ENCODE data around the gene HHAT.

Gene HHAT

GRCh38 chr1:210625715-210626114, 297.0 kb downstream of the HHAT start:
- Mint-ChIP-seq H3K4me1 (ENCODE audit: low read depth) (no peaks in the 10 kb centered on the region), H3K9me3 (no peaks in the 10 kb centered on the region), H3K27me3 (no peaks in the 10 kb centered on the region), H3K27ac (no peak overlapping the region), H3K4me3 (no peak overlapping the region), H3K36me3 (ENCODE audit: low read depth) (no peaks in the 10 kb centered on the region)

- H3K9me3 Mint-ChIP-seq: no peaks in the 10 kb centered on the region
- H3K27ac Mint-ChIP-seq: no peak overlapping the region
- H3K36me3 Mint-ChIP-seq (ENCODE audit: low read depth): no peaks in the 10 kb centered on the region
- no peaks in the 10 kb centered on the region for H3K4me1 Mint-ChIP-seq (ENCODE audit: low read depth)
- no peaks in the 10 kb centered on the region for H3K27me3 Mint-ChIP-seq
- no peak overlapping the region for H3K4me3 Mint-ChIP-seq
Measured at GRCh38 chr1:210626341-210626740, 297.6 kb downstream of the HHAT start.

- Mint-ChIP-seq H3K27ac (no peak overlapping the region), H3K4me1 (ENCODE audit: low read depth) (no peaks in the 10 kb centered on the region)
Measured at GRCh38 chr1:210627755-210628154, 299.1 kb downstream of the HHAT start.

GRCh38 chr1:210629276-210629675, 300.6 kb downstream of the HHAT start:
- no peak overlapping the region for H3K4me3 Mint-ChIP-seq
- H3K4me1 Mint-ChIP-seq (ENCODE audit: low read depth): no peaks in the 10 kb centered on the region
- H3K9me3 Mint-ChIP-seq: no peaks in the 10 kb centered on the region
- H3K36me3 Mint-ChIP-seq (ENCODE audit: low read depth): no peaks in the 10 kb centered on the region
- H3K27me3 Mint-ChIP-seq: no peaks in the 10 kb centered on the region
- no peak overlapping the region for H3K27ac Mint-ChIP-seq

More at GRCh38 chr1:210627755-210628154, 299.1 kb downstream of the HHAT start:
- no peaks in the 10 kb centered on the region for H3K27me3 Mint-ChIP-seq
- no peaks in the 10 kb centered on the region for H3K36me3 Mint-ChIP-seq (ENCODE audit: low read depth)
- no peak overlapping the region for H3K4me3 Mint-ChIP-seq
- no peaks in the 10 kb centered on the region for H3K9me3 Mint-ChIP-seq

GRCh38 chr1:210631399-210631798, 302.7 kb downstream of the HHAT start:
- Mint-ChIP-seq H3K27ac (no peak overlapping the region), H3K4me3 (no peak overlapping the region), H3K27me3 (no peaks in the 10 kb centered on the region), H3K36me3 (ENCODE audit: low read depth) (no peaks in the 10 kb centered on the region), H3K9me3 (no peaks in the 10 kb centered on the region), H3K4me1 (ENCODE audit: low read depth) (no peaks in the 10 kb centered on the region)

- Mint-ChIP-seq H3K9me3 (no peaks in the 10 kb centered on the region), H3K27me3 (no peaks in the 10 kb centered on the region), H3K4me3 (no peak overlapping the region), H3K36me3 (ENCODE audit: low read depth) (no peaks in the 10 kb centered on the region), H3K4me1 (ENCODE audit: low read depth) (no peaks in the 10 kb centered on the region), H3K27ac (no peak overlapping the region)
Measured at GRCh38 chr1:210633140-210633539, 304.4 kb downstream of the HHAT start.

- no peaks in the 10 kb centered on the region for H3K27me3 Mint-ChIP-seq
- no peaks in the 10 kb centered on the region for H3K9me3 Mint-ChIP-seq
- no peaks in the 10 kb centered on the region for H3K36me3 Mint-ChIP-seq (ENCODE audit: low read depth)
- no peak overlapping the region for H3K4me3 Mint-ChIP-seq
- no peak overlapping the region for H3K27ac Mint-ChIP-seq
- no peaks in the 10 kb centered on the region for H3K4me1 Mint-ChIP-seq (ENCODE audit: low read depth)
Measured at GRCh38 chr1:210633636-210634035, 304.9 kb downstream of the HHAT start.

GRCh38 chr1:210635108-210635507, 306.4 kb downstream of the HHAT start:
- Mint-ChIP-seq H3K27ac (no peak overlapping the region), H3K36me3 (ENCODE audit: low read depth) (no peaks in the 10 kb centered on the region), H3K9me3 (no peaks in the 10 kb centered on the region), H3K27me3 (no peaks in the 10 kb centered on the region), H3K4me1 (ENCODE audit: low read depth) (no peaks in the 10 kb centered on the region), H3K4me3 (no peak overlapping the region)

GRCh38 chr1:210641582-210641981, 312.9 kb downstream of the HHAT start:
- Mint-ChIP-seq H3K4me1 (ENCODE audit: low read depth) (no peaks in the 10 kb centered on the region), H3K27ac (no peak overlapping the region), H3K4me3 (no peak overlapping the region), H3K27me3 (no peaks in the 10 kb centered on the region), H3K36me3 (ENCODE audit: low read depth) (no peaks in the 10 kb centered on the region), H3K9me3 (no peaks in the 10 kb centered on the region)

- Mint-ChIP-seq H3K36me3 (ENCODE audit: low read depth) (no peaks in the 10 kb centered on the region), H3K4me3 (no peak overlapping the region), H3K27me3 (no peaks in the 10 kb centered on the region)
Measured at GRCh38 chr1:210645582-210646257, 317.0 kb downstream of the HHAT start.

GRCh38 chr1:210646258-210646616, 317.5 kb downstream of the HHAT start:
- Mint-ChIP-seq H3K4me1 (ENCODE audit: low read depth) (no peaks in the 10 kb centered on the region), H3K4me3 (no peak overlapping the region), H3K9me3 (no peaks in the 10 kb centered on the region), H3K27me3 (no peaks in the 10 kb centered on the region), H3K36me3 (ENCODE audit: low read depth) (no peaks in the 10 kb centered on the region), H3K27ac (no peak overlapping the region)

More at GRCh38 chr1:210645582-210646257, 317.0 kb downstream of the HHAT start:
- H3K9me3 Mint-ChIP-seq: no peaks in the 10 kb centered on the region
- H3K27ac Mint-ChIP-seq: no peak overlapping the region
- H3K4me1 Mint-ChIP-seq (ENCODE audit: low read depth): no peaks in the 10 kb centered on the region

- no peaks in the 10 kb centered on the region for H3K36me3 Mint-ChIP-seq (ENCODE audit: low read depth)
- no peaks in the 10 kb centered on the region for H3K9me3 Mint-ChIP-seq
- no peak overlapping the region for H3K4me3 Mint-ChIP-seq
- no peaks in the 10 kb centered on the region for H3K27me3 Mint-ChIP-seq
- H3K27ac Mint-ChIP-seq: no peak overlapping the region
- no peaks in the 10 kb centered on the region for H3K4me1 Mint-ChIP-seq (ENCODE audit: low read depth)
Measured at GRCh38 chr1:210647406-210648333, 319.0 kb downstream of the HHAT start.

GRCh38 chr1:210648588-210649269, 320.0 kb downstream of the HHAT start:
- peaks cover 2% of the 10 kb centered on the region for H3K9me3 Mint-ChIP-seq
- no peaks in the 10 kb centered on the region for H3K27me3 Mint-ChIP-seq
- no peak overlapping the region for H3K27ac Mint-ChIP-seq
- H3K4me1 Mint-ChIP-seq (ENCODE audit: low read depth): no peaks in the 10 kb centered on the region
- H3K4me3 Mint-ChIP-seq: no peak overlapping the region
- no peaks in the 10 kb centered on the region for H3K36me3 Mint-ChIP-seq (ENCODE audit: low read depth)

GRCh38 chr1:210650403-210650802, 321.7 kb downstream of the HHAT start:
- Mint-ChIP-seq H3K27ac (no peak overlapping the region), H3K9me3 (peaks cover 5% of the 10 kb centered on the region), H3K36me3 (ENCODE audit: low read depth) (no peaks in the 10 kb centered on the region), H3K4me3 (no peak overlapping the region), H3K27me3 (no peaks in the 10 kb centered on the region), H3K4me1 (ENCODE audit: low read depth) (no peaks in the 10 kb centered on the region)

- Mint-ChIP-seq H3K36me3 (ENCODE audit: low read depth) (no peaks in the 10 kb centered on the region), H3K27ac (no peak overlapping the region), H3K9me3 (peaks cover 5% of the 10 kb centered on the region), H3K27me3 (no peaks in the 10 kb centered on the region), H3K4me1 (ENCODE audit: low read depth) (no peaks in the 10 kb centered on the region), H3K4me3 (no peak overlapping the region)
Measured at GRCh38 chr1:210652329-210652954, 323.7 kb downstream of the HHAT start.
